B cell (primary cell): ENCODE results near the gene SPACA4.

ENCODE experiments used
- CTCF ChIP-seq: fragments of 200-600 bp; IDR thresholded peaks from one replicate; pipeline ENCODE4 v1.8.0; 2022; ENCODE audit warnings: antibody characterized with exemption, mild to moderate bottlenecking
- EZH2 ChIP-seq: IDR thresholded peaks from 2 replicates; pipeline ENCODE4 v1.6.1; 2012; ENCODE audit warnings: borderline replicate concordance, low read depth, mild to moderate bottlenecking, moderate library complexity, low read length; ENCODE audit not compliant: insufficient read depth, poor library complexity, severe bottlenecking

GRCh38 chr19:48624067-48624594, 17.6 kb downstream of the SPACA4 start:
- no peak for TF ChIP-seq CTCF
- no peak for TF ChIP-seq EZH2
